Stromal cell of bone marrow (primary cell): ENCODE measurements around the gene SLAMF9.

Experiments used
- DNase-seq: peaks from one replicate; pipeline ENCODE4 v3.0.0-alpha.2; 2012; ENCODE audit warnings: low read depth

Gene SLAMF9

GRCh38 chr1:159945483-159946241 lies 8.4 kb downstream of the SLAMF9 start, which contains the start of gene IGSF9:
Gene IGSF9, minus strand, starts transcription at chr1:159945613. Its CDS starts 2,159 bp downstream, at chr1:159943454.
- no peak for DNase-seq

GRCh38 chr1:159944623-159945455 lies 9.2 kb downstream of the SLAMF9 start:
- DNase-seq, result no peak

- DNase-seq, result no peak
Observed at GRCh38 chr1:159943908-159944622, 10.0 kb downstream of the SLAMF9 start.

GRCh38 chr1:159943278-159943640 lies 10.8 kb downstream of the SLAMF9 start:
- no peak for DNase-seq

GRCh38 chr1:159942632-159943277 lies 11.3 kb downstream of the SLAMF9 start:
- DNase-seq, result no peak

- no peak for DNase-seq
Observed at GRCh38 chr1:159941591-159942560, 12.2 kb downstream of the SLAMF9 start.

GRCh38 chr1:159941141-159941540 lies 12.9 kb downstream of the SLAMF9 start:
- DNase-seq, result no peak

GRCh38 chr1:159940006-159940620 lies 13.9 kb downstream of the SLAMF9 start:
- DNase-seq, result no peak

GRCh38 chr1:159939678-159940002 lies 14.4 kb downstream of the SLAMF9 start:
- no peak for DNase-seq

- DNase-seq, result no peak
Observed at GRCh38 chr1:159938905-159939677, 14.9 kb downstream of the SLAMF9 start.

GRCh38 chr1:159938211-159938852 lies 15.7 kb downstream of the SLAMF9 start:
- DNase-seq, result no peak

- no peak for DNase-seq
Observed at GRCh38 chr1:159937054-159937750, 16.8 kb downstream of the SLAMF9 start.

GRCh38 chr1:159936273-159936904 lies 17.6 kb downstream of the SLAMF9 start:
- no peak for DNase-seq

- DNase-seq, result no peak
Observed at GRCh38 chr1:159935719-159936272, 18.2 kb downstream of the SLAMF9 start.

- DNase-seq, result no peak
Observed at GRCh38 chr1:159935305-159935704, 18.7 kb downstream of the SLAMF9 start.

GRCh38 chr1:159934136-159935039 lies 19.6 kb downstream of the SLAMF9 start:
- no peak for DNase-seq

GRCh38 chr1:159933347-159933746 lies 20.7 kb downstream of the SLAMF9 start:
- DNase-seq, result no peak
